Stimulated activated CD4-positive, alpha-beta T cell treated with anti-CD3 and anti-CD28 coated beads, Interleukin-15, amount 100 ng/mL, for 1 hour (primary cell): Measurements from ENCODE around the gene FOXB2.

Experiments used
- DNase-seq, 2 donors: peaks; one replicate each; pipeline ENCODE4 v3.0.0-alpha.2; 2020; ENCODE audit warnings: low read depth in 1 of 2, low spot score in 1 of 2

FOXB2 gene

DNA sequence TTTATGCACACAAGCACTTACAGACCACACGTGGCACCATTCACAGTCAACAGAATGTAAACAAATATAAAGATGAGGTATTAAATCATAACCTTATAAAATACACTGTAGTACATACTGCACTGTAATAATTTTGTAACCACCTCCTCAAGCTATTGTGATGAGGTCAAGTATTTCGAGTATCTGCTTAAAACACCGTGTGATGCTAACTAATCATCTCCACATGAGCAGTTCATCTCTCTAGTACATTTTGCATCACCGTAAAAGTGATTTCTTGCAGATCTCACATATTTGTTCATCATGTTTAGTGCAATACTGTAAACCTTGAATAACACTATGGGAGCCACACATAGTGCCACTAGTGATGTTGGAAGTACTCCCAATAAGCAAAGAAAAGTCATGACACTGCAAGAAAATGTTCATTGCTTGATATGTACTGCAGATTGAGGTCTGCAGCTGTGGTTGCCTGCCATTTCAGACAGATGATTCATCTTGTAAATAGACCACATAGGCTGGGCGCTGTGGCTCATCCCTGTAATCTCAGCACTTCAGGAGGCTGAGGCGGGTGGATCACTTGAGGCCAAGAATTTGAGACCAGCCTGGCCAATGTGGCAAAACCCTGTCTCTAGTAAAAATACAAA is 44.3 kb downstream of the FOXB2 start:
- no peak for DNase-seq

GRCh38 chr9:77066388-77066787 is 46.9 kb downstream of the FOXB2 start:
- no peak for DNase-seq
